ENCODE measurements around the gene CACNA2D4. TPM values are rescaled to one million over a fixed set of nuclear protein-coding genes. Genes with fewer than 3 reads are reported as not detected.

Gene CACNA2D4
- polyA plus RNA-seq, 6 donors from 2014 or later = 0.46 to 3.6 (median 2.7) TPM

- no peak overlapping the region for H3K27ac Mint-ChIP-seq
- H3K27me3 Mint-ChIP-seq = peaks cover 0 to 18% (median 17%) of the 10 kb centered on the region in 3 donors
- DNase-seq (no peak), ATAC-seq (ENCODE audit: low read depth in 2 of 2) (no peak)
- peaks cover 0 to 4% (median 0%) of the 10 kb centered on the region in 7 donors for H3K9me3 Mint-ChIP-seq
- H3K4me3 Mint-ChIP-seq = no peak overlapping the region
- peaks cover 8 to 17% (median 9%) of the 10 kb centered on the region in 3 donors for H3K4me1 Mint-ChIP-seq
- H3K36me3 Mint-ChIP-seq = no peaks in the 10 kb centered on the region
Observed at GRCh38 chr12:1808036-1808797, 110.2 kb downstream of the CACNA2D4 start.

- H3K27ac Mint-ChIP-seq = no peak overlapping the region
- peak overlapping the region in 1 of 8 donors; percentile 74 for H3K4me3 Mint-ChIP-seq
- ATAC-seq (ENCODE audit: low read depth in 2 of 2) (no peak), DNase-seq (no peak)
- peaks cover 0 to 4% (median 0%) of the 10 kb centered on the region in 7 donors for H3K9me3 Mint-ChIP-seq
- H3K27me3 Mint-ChIP-seq = peaks cover 0 to 17% (median 13%) of the 10 kb centered on the region in 3 donors
- H3K4me1 Mint-ChIP-seq = peaks cover 9 to 17% (median 9%) of the 10 kb centered on the region in 3 donors
- no peaks in the 10 kb centered on the region for H3K36me3 Mint-ChIP-seq
Observed at GRCh38 chr12:1807087-1807860, 111.2 kb downstream of the CACNA2D4 start.

- H3K27ac Mint-ChIP-seq = peak overlapping the region in 1 of 6 donors; percentile 24
- H3K4me3 Mint-ChIP-seq = no peak overlapping the region
- ATAC-seq (ENCODE audit: low read depth in 2 of 2) (no peak), DNase-seq (no peak)
- peaks cover 5 to 17% (median 12%) of the 10 kb centered on the region in 3 donors for H3K4me1 Mint-ChIP-seq
- H3K27me3 Mint-ChIP-seq = peaks cover 0 to 13% (median 13%) of the 10 kb centered on the region in 3 donors
- H3K36me3 Mint-ChIP-seq = no peaks in the 10 kb centered on the region
- H3K9me3 Mint-ChIP-seq = peaks cover 0 to 4% (median 0%) of the 10 kb centered on the region in 7 donors
Observed at GRCh38 chr12:1806301-1807086, 112.0 kb downstream of the CACNA2D4 start.

- Mint-ChIP-seq H3K27ac (peak overlapping the region in 3 of 6 donors; percentile 24 to 62 (median 43)), H3K4me1 (peaks cover 11 to 20% (median 14%) of the 10 kb centered on the region in 3 donors), H3K27me3 (peaks cover 0 to 6% (median 5%) of the 10 kb centered on the region in 3 donors), H3K4me3 (no peak overlapping the region), H3K9me3 (peaks cover 0 to 4% (median 0%) of the 10 kb centered on the region in 7 donors), H3K36me3 (no peaks in the 10 kb centered on the region)
- no peak for DNase-seq
- no peak for ATAC-seq (ENCODE audit: low read depth in 2 of 2)
Observed at GRCh38 chr12:1805441-1806081, 112.9 kb downstream of the CACNA2D4 start.

- Mint-ChIP-seq H3K9me3 (peaks cover 0 to 4% (median 0%) of the 10 kb centered on the region in 7 donors), H3K4me1 (peaks cover 13 to 24% (median 17%) of the 10 kb centered on the region in 3 donors), H3K27ac (peak overlapping the region in 5 of 6 donors; percentile 13 to 76 (median 58)), H3K27me3 (no peaks in the 10 kb centered on the region), H3K36me3 (no peaks in the 10 kb centered on the region), H3K4me3 (peak overlapping the region in 2 of 8 donors; percentile 52 to 62)
- ATAC-seq (ENCODE audit: low read depth in 2 of 2) (peak; percentile 85 to 90), DNase-seq (peak; percentile 72)
Observed at GRCh38 chr12:1804545-1805332, 113.7 kb downstream of the CACNA2D4 start.

GRCh38 chr12:1803736-1804135 is 114.7 kb downstream of the CACNA2D4 start:
- DNase-seq = no peak

GRCh38 chr12:1801303-1801975 is 117.0 kb downstream of the CACNA2D4 start:
- H3K4me3 Mint-ChIP-seq = peak overlapping the region in 1 of 8 donors; percentile 47

More at GRCh38 chr12:1803736-1804135, 114.7 kb downstream of the CACNA2D4 start:
- Mint-ChIP-seq H3K27me3 (no peaks in the 10 kb centered on the region), H3K4me3 (no peak overlapping the region), H3K4me1 (peaks cover 19 to 26% (median 22%) of the 10 kb centered on the region in 3 donors), H3K27ac (no peak overlapping the region), H3K36me3 (no peaks in the 10 kb centered on the region), H3K9me3 (peaks cover 0 to 4% (median 0%) of the 10 kb centered on the region in 7 donors)
- ATAC-seq (ENCODE audit: low read depth in 2 of 2) = no peak

GRCh38 chr12:1800401-1801302 is 117.8 kb downstream of the CACNA2D4 start:
- peaks cover 0 to 4% (median 0%) of the 10 kb centered on the region in 7 donors for H3K9me3 Mint-ChIP-seq
- ATAC-seq (ENCODE audit: low read depth in 2 of 2) = peak; percentile 11 to 16
- peak overlapping the region in 1 of 6 donors; percentile 38 for H3K27ac Mint-ChIP-seq
- no peak for DNase-seq
- H3K4me3 Mint-ChIP-seq = peak overlapping the region in 5 of 8 donors; percentile 9 to 60 (median 31)
- H3K27me3 Mint-ChIP-seq = no peaks in the 10 kb centered on the region
- H3K36me3 Mint-ChIP-seq = no peaks in the 10 kb centered on the region
- peaks cover 28 to 31% (median 28%) of the 10 kb centered on the region in 3 donors for H3K4me1 Mint-ChIP-seq

More at GRCh38 chr12:1801303-1801975, 117.0 kb downstream of the CACNA2D4 start:
- no peak for DNase-seq
- Mint-ChIP-seq H3K4me1 (peaks cover 21 to 31% (median 25%) of the 10 kb centered on the region in 3 donors), H3K36me3 (no peaks in the 10 kb centered on the region), H3K27me3 (no peaks in the 10 kb centered on the region), H3K9me3 (peaks cover 0 to 4% (median 0%) of the 10 kb centered on the region in 7 donors), H3K27ac (no peak overlapping the region)
- no peak for ATAC-seq (ENCODE audit: low read depth in 2 of 2)

GRCh38 chr12:1799882-1800400 is 118.5 kb downstream of the CACNA2D4 start:
- Mint-ChIP-seq H3K27ac (no peak overlapping the region), H3K4me3 (peak overlapping the region in 3 of 8 donors; percentile 45 to 78 (median 72)), H3K4me1 (peaks cover 30 to 31% (median 31%) of the 10 kb centered on the region in 3 donors), H3K36me3 (no peaks in the 10 kb centered on the region), H3K27me3 (no peaks in the 10 kb centered on the region), H3K9me3 (peaks cover 0 to 4% (median 0%) of the 10 kb centered on the region in 7 donors)
- DNase-seq = no peak
- no peak for ATAC-seq (ENCODE audit: low read depth in 2 of 2)

GRCh38 chr12:1799051-1799881 is 119.2 kb downstream of the CACNA2D4 start:
- Mint-ChIP-seq H3K27ac (no peak overlapping the region), H3K36me3 (no peaks in the 10 kb centered on the region), H3K4me3 (peak overlapping the region in 4 of 8 donors; percentile 39 to 78 (median 58)), H3K27me3 (no peaks in the 10 kb centered on the region), H3K9me3 (peaks cover 0 to under 1% (median 0%) of the 10 kb centered on the region in 7 donors), H3K4me1 (peaks cover 26% of the 10 kb centered on the region in 3 donors)
- ATAC-seq (ENCODE audit: low read depth in 2 of 2) (no peak), DNase-seq (no peak)
